GM12878 (cell line): ENCODE data around the gene UACA. TPM values are rescaled to one million over a fixed set of nuclear protein-coding genes. Genes with fewer than 3 reads are reported as not detected.

Experiments
- ATAC-seq: fragments of 200-7000 bp; cut with Tn5 transposase; 3 replicates; pipeline ENCODE4 v1.9.1; 2020; ENCODE audit warnings: mild to moderate bottlenecking, moderate library complexity
- BruUV-seq: library from RNA; stranded (reverse); fragments of 400-500 nt; replicated peaks from 2 replicates; lab custom pipeline; 2021; lab: Mats Ljungman, UMichigan
- CTCF ChIA-PET: fragments of 300-600 bp; sonication (Branson Sonifier 250); formaldehyde crosslinking; extraction: SDS; loops from one replicate; lab custom pipeline; 2021; ENCODE audit warnings: inconsistent platforms; lab: Yijun Ruan, JAX
- POLR2A ChIA-PET: fragments of 350-600 bp; formaldehyde crosslinking; extraction: SDS; loops from one replicate; lab custom pipeline; 2021; ENCODE audit warnings: inconsistent platforms; lab: Charles Lee
- RAD21 ChIA-PET: fragments of 300-600 bp; sonication (Branson Sonifier 250); formaldehyde crosslinking; loops from one replicate; lab custom pipeline; 2023; ENCODE audit warnings: antibody characterized with exemption; ENCODE audit not compliant: unreplicated experiment; lab: Charles Lee
- SMC1A ChIA-PET: fragments of 300-600 bp; sonication (Branson Sonifier 250); formaldehyde crosslinking; loops from one replicate; lab custom pipeline; 2023; ENCODE audit not compliant: unreplicated experiment, uncharacterized antibody; lab: Charles Lee
- DNase-seq: peaks from one replicate; pipeline ENCODE4 v3.0.0-alpha.2; 2011; ENCODE audit warnings: low read depth, low spot score
- FAIRE-seq: peaks from 3 replicates; lab custom pipeline; 2011; peaks lifted over from hg19 to GRCh38; lab: Jason Lieb, UNC
- H2AFZ ChIP-seq: 2 replicates; pipeline ENCODE4 v1.6.0; 2011; ENCODE audit warnings: low read depth, low read length, control low read depth; ENCODE audit not compliant: control insufficient read depth
- H3K27ac ChIP-seq: 2 replicates; pipeline ENCODE4 v1.5.1; 2011; ENCODE audit warnings: control low read depth; ENCODE audit not compliant: control insufficient read depth, insufficient read depth
- H3K27me3 ChIP-seq, 2 experiments: replicated peaks in 1 of 2; 2 replicates each; pipeline versions ENCODE4 v1.6.0 to v1.6.1; 2011; ENCODE audit warnings: low read length in 1 of 2; ENCODE audit not compliant: control insufficient read depth in 2 of 2, insufficient read depth in 2 of 2
- H3K36me3 ChIP-seq, 2 experiments: 2 replicates each; pipeline ENCODE4 v1.5.1; 2011; ENCODE audit warnings: low read length in 1 of 2; ENCODE audit not compliant: control insufficient read depth in 2 of 2, insufficient read depth in 2 of 2
- H3K4me1 ChIP-seq: 2 replicates; pipeline ENCODE4 v1.6.1; 2011; ENCODE audit warnings: mild to moderate bottlenecking, low read length, moderate library complexity, mixed read lengths; ENCODE audit not compliant: control insufficient read depth, insufficient read depth
- H3K4me2 ChIP-seq: 2 replicates; pipeline ENCODE4 v1.6.0; 2011; ENCODE audit warnings: control low read depth; ENCODE audit not compliant: control insufficient read depth, insufficient read depth
- H3K4me3 ChIP-seq: fragments of 200-600 bp; sonication (generic); 2 replicates; pipeline ENCODE4 v1.5.1; 2016
- H3K79me2 ChIP-seq: 2 replicates; pipeline ENCODE4 v1.6.0; 2011; ENCODE audit warnings: low read length; ENCODE audit not compliant: control insufficient read depth, insufficient read depth
- H3K9ac ChIP-seq: 2 replicates; pipeline ENCODE4 v1.8.0; 2011; ENCODE audit warnings: low read length, control low read depth, mixed read lengths; ENCODE audit not compliant: control insufficient read depth, insufficient read depth
- H3K9me3 ChIP-seq: replicated peaks from 3 replicates; pipeline ENCODE4 v1.5.1; 2011; ENCODE audit warnings: mild to moderate bottlenecking, low read length; ENCODE audit not compliant: control insufficient read depth, insufficient read depth
- H4K20me1 ChIP-seq: 2 replicates; pipeline ENCODE4 v1.6.0; 2011; ENCODE audit not compliant: control insufficient read depth, insufficient read depth
- CBX3 ChIP-seq: fragments of 200-600 bp; sonication (generic); IDR thresholded peaks from 2 replicates; pipeline ENCODE4 v1.6.1; 2016; ENCODE audit warnings: low read depth, borderline replicate concordance
- MAX ChIP-seq: IDR thresholded peaks from 2 replicates; pipeline ENCODE4 v1.6.1; 2012; ENCODE audit warnings: low read depth, low read length, improper control_type of control experiment
- MTA2 ChIP-seq: fragments of 450-650 bp; IDR thresholded peaks from 2 replicates; pipeline ENCODE4 v1.6.1; 2016; ENCODE audit warnings: low read depth, mild to moderate bottlenecking, moderate library complexity
- NRF1 ChIP-seq: conservative IDR thresholded peaks from 2 replicates; pipeline ENCODE4 v1.6.1; 2011; ENCODE audit warnings: mild to moderate bottlenecking, low read depth, low read length, improper control_type of control experiment
- RB1 ChIP-seq: fragments of 450-650 bp; formaldehyde crosslinking; IDR thresholded peaks from 2 replicates; pipeline ENCODE4 v1.6.1; 2017; ENCODE audit warnings: mild to moderate bottlenecking, borderline replicate concordance
- RCOR1 ChIP-seq: conservative IDR thresholded peaks from 2 replicates; pipeline ENCODE4 v1.6.1; 2012; ENCODE audit warnings: low read depth, low read length, improper control_type of control experiment
- RUNX3 ChIP-seq: IDR thresholded peaks from 2 replicates; pipeline ENCODE4 v1.6.1; 2012; ENCODE audit warnings: low read length, inconsistent platforms
- SMAD5 ChIP-seq: IDR thresholded peaks from 2 replicates; pipeline ENCODE4 v1.6.1; 2016; ENCODE audit warnings: antibody characterized with exemption, low read depth
- SUZ12 ChIP-seq: fragments of 200-600 bp; sonication (generic); IDR thresholded peaks from one replicate; pipeline ENCODE4 v1.6.1; 2018; ENCODE audit warnings: antibody characterized with exemption, mild to moderate bottlenecking; ENCODE audit not compliant: unreplicated experiment
- TCF7 ChIP-seq: IDR thresholded peaks from 2 replicates; pipeline ENCODE4 v1.6.1; 2014; ENCODE audit warnings: antibody characterized with exemption, borderline replicate concordance
- YBX1 ChIP-seq: fragments of 450-650 bp; IDR thresholded peaks from 2 replicates; pipeline ENCODE4 v1.6.1; 2016; ENCODE audit warnings: antibody characterized with exemption
- ZBED1 ChIP-seq: IDR thresholded peaks from 2 replicates; pipeline ENCODE4 v1.6.1; 2016; ENCODE audit warnings: borderline replicate concordance
- ZNF384 ChIP-seq: IDR thresholded peaks from 2 replicates; pipeline ENCODE4 v1.6.1; 2012; ENCODE audit warnings: low read depth, mild to moderate bottlenecking, low read length, improper control_type of control experiment, borderline replicate concordance
- WGBS: methylation state at CpG from one replicate; pipeline ENCODE4 v1.1.6; 2016; ENCODE audit warnings: low lambda C conversion rate; ENCODE audit not compliant: insufficient replicate concordance, insufficient coverage; ENCODE audit errors: missing lambda C conversion rate; 5-methylcytosine and 5-hydroxymethylcytosine counted together
- in situ Hi-C: fragments of 300-500 bp; cut with MboI; formaldehyde crosslinking; loops from 9 replicates; pipeline ENCODE4 v1.14.3; 2018; ENCODE audit warnings: mixed read lengths
- intact Hi-C: fragments of 100-400 bp; cut with micrococcal nuclease; formaldehyde crosslinking; loops from one replicate; pipeline ENCODE4 v1.14.2; 2022; ENCODE audit not compliant: unreplicated experiment
- polyA plus RNA-seq, 11 experiments: library from polyadenylated mRNA; depleted of rRNA in 4 of 11; unstranded in 6 of 11; stranded (reverse) in 5 of 11; fragments of >200 nt; fragmentation: Nextera tagmentation in 4 of 11; fragmentation: Illumina TruSeq in 1 of 11; extraction: Ambion mirVana in 4 of 11; extraction: Trizol in 1 of 11; gene quantifications; 1 replicate in 1 of 11; 2 replicates in 10 of 11; pipeline versions ENCODE4 v1.2.1 to v1.2.3, GENCODE V29; 2011 to 2016; ENCODE audit warnings: inconsistent platforms in 2 of 11, missing spikeins in 2 of 11, low read depth in 1 of 11
- total RNA-seq, 4 experiments: library from RNA; depleted of rRNA in 3 of 4; stranded (reverse); fragments of >200 nt in 3 of 4; fragmentation: Illumina TruSeq in 1 of 4; extraction: Trizol in 1 of 4; gene quantifications; 2 replicates each; pipeline versions ENCODE4 v1.2.1 to v1.2.3, GENCODE V29; 2013 to 2021
- TF ChIP-seq, protein P1 (sequence below): fragments of 450-650 bp; IDR thresholded peaks from 2 replicates; pipeline ENCODE4 v1.6.1; 2018; ENCODE audit warnings: mild to moderate bottlenecking, low read depth, moderate library complexity; ENCODE audit not compliant: partially characterized antibody

UACA gene
- total and polyA plus RNA-seq, 10 of the 15 experiments (the other 5 are each of a cell fraction or from before 2014, with no cell fraction given): 0.30 to 4.0 (median 2.0) TPM

- Histone ChIP-seq H3K36me3 (no peaks in the 10 kb centered on the region), H4K20me1 (no peaks in the 10 kb centered on the region), H3K4me2 (no peak overlapping the region), H3K27me3 (no peaks in the 10 kb centered on the region), H3K79me2 (no peaks in the 10 kb centered on the region), H2AFZ (no peak overlapping the region), H3K4me1 (no peaks in the 10 kb centered on the region), H3K9me3 (no peaks in the 10 kb centered on the region), H3K9ac (no peak overlapping the region), H3K4me3 (no peak overlapping the region), H3K27ac (no peak overlapping the region)
- intact Hi-C loops (no loop called here), in situ Hi-C loops (no loop called here)
- WGBS: 30% methylated on average over 4 of the region's 4 CpGs
- ChIA-PET CTCF (no interaction called here), SMC1A (no interaction called here), RAD21 (no interaction called here), POLR2A (no interaction called here)
- no peak for TF ChIP-seq NRF1
- TF ChIP-seq SMAD5: no peak
- no TSS peak for BruUV-seq
- FAIRE-seq: no peak
- no peak for ATAC-seq
- DNase-seq: no peak
Measured at GRCh38 chr15:70707686-70708300, 55.6 kb downstream of the UACA start.

DNA sequence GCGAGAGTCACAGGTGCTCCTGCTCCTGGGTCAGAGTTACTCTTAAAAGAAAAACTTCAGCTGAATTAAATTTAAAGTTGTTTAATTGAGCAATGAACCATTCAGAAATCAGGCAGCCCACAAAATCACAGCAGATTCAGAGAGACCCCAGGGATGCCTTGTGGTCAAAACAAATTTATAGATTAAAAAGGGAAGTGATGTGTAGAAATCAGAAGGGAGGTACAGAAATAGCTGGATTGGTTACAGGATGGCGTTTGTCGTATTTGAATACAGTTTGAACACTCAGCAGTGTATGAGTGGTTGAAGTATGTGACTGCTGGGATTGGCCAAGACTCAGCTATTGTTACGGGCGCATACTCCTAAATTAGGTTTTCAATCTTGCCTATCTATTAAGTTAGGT, 58.6 kb downstream of the UACA start:
- no peaks in the 10 kb centered on the region for H3K4me1 ChIP-seq
- RAD21 ChIA-PET: no interaction called here
- intact Hi-C loops: no loop called here
- CTCF ChIA-PET: interaction anchor here (1.1 kb wide), 1 partner anchor 18 kb away, joined by 4 read pairs; no protein-coding TSS in a partner anchor
- SMC1A ChIA-PET: no interaction called here
- H3K9me3 ChIP-seq: no peaks in the 10 kb centered on the region
- BruUV-seq: no TSS peak
- H3K4me2 ChIP-seq: no peak overlapping the region
- H4K20me1 ChIP-seq: no peaks in the 10 kb centered on the region
- POLR2A ChIA-PET: no interaction called here
- no peak overlapping the region for H3K9ac ChIP-seq
- no peak overlapping the region for H3K27ac ChIP-seq
- FAIRE-seq: no peak
- H2AFZ ChIP-seq: no peak overlapping the region
- H3K36me3 ChIP-seq: no peaks in the 10 kb centered on the region
- 4% methylated on average over 5 of the region's 5 CpGs for WGBS
- DNase-seq: no peak
- no peak for ATAC-seq
- in situ Hi-C loops: no loop called here
- H3K79me2 ChIP-seq: no peaks in the 10 kb centered on the region
- H3K4me3 ChIP-seq: no peak overlapping the region
- no peaks in the 10 kb centered on the region for H3K27me3 ChIP-seq
- no peak for TF ChIP-seq TCF7
- no peak for TF ChIP-seq SUZ12
- TF ChIP-seq RCOR1: no peak
- no peak for TF ChIP-seq CBX3
- TF ChIP-seq, protein P1, sequence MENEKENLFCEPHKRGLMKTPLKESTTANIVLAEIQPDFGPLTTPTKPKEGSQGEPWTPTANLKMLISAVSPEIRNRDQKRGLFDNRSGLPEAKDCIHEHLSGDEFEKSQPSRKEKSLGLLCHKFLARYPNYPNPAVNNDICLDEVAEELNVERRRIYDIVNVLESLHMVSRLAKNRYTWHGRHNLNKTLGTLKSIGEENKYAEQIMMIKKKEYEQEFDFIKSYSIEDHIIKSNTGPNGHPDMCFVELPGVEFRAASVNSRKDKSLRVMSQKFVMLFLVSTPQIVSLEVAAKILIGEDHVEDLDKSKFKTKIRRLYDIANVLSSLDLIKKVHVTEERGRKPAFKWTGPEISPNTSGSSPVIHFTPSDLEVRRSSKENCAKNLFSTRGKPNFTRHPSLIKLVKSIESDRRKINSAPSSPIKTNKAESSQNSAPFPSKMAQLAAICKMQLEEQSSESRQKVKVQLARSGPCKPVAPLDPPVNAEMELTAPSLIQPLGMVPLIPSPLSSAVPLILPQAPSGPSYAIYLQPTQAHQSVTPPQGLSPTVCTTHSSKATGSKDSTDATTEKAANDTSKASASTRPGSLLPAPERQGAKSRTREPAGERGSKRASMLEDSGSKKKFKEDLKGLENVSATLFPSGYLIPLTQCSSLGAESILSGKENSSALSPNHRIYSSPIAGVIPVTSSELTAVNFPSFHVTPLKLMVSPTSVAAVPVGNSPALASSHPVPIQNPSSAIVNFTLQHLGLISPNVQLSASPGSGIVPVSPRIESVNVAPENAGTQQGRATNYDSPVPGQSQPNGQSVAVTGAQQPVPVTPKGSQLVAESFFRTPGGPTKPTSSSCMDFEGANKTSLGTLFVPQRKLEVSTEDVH: no peak
- no peak for TF ChIP-seq ZNF384
- TF ChIP-seq RB1: no peak
- no peak for TF ChIP-seq YBX1
- TF ChIP-seq MAX: no peak
- no peak for TF ChIP-seq MTA2
- no peak for TF ChIP-seq ZBED1
- no peak for TF ChIP-seq RUNX3
